DND-41 (cell line): ENCODE data around the gene TIRAP.
A peak's percentile ranks its signal among the peaks of the same experiment; 100 is the strongest.

Experiments used
- ATAC-seq: fragments of 200-7000 bp; cut with Tn5 transposase; 3 replicates; pipeline ENCODE4 v1.9.1; 2021; ENCODE audit warnings: low read depth; ENCODE audit not compliant: insufficient read depth
- DNase-seq: peaks from one replicate; pipeline ENCODE4 v3.0.0-alpha.2; 2020
- H2AFZ ChIP-seq: 2 replicates; pipeline ENCODE4 v1.6.0; 2012; ENCODE audit warnings: low read depth, low read length
- H3K27ac ChIP-seq: 2 replicates; pipeline ENCODE4 v1.5.1; 2012; ENCODE audit warnings: low read length, inconsistent platforms
- H3K27me3 ChIP-seq: fragments of 200-600 bp; sonication (generic); 2 replicates; pipeline ENCODE4 v1.6.0; 2012; ENCODE audit warnings: low read length, mild to moderate bottlenecking, inconsistent platforms; ENCODE audit not compliant: insufficient read depth, poor library complexity
- H3K36me3 ChIP-seq: 2 replicates; pipeline ENCODE4 v1.5.1; 2012; ENCODE audit warnings: low read length, inconsistent platforms; ENCODE audit not compliant: insufficient read depth
- H3K4me1 ChIP-seq: 2 replicates; pipeline ENCODE4 v1.5.1; 2012; ENCODE audit warnings: mild to moderate bottlenecking, low read length; ENCODE audit not compliant: insufficient read depth
- H3K4me2 ChIP-seq: 2 replicates; pipeline ENCODE4 v1.6.0; 2012; ENCODE audit warnings: mild to moderate bottlenecking, moderate library complexity, low read length, inconsistent platforms; ENCODE audit not compliant: insufficient read depth
- H3K4me3 ChIP-seq, 2 experiments: fragments of 200-600 bp in 1 of 2; shearing (Covaris generic) in 1 of 2; 2 replicates each; pipeline ENCODE4 v1.5.1; 2012 to 2016; ENCODE audit warnings: inconsistent platforms in 2 of 2, low read length in 2 of 2, mild to moderate bottlenecking in 2 of 2, low read depth in 1 of 2, moderate library complexity in 1 of 2
- H3K79me2 ChIP-seq: 2 replicates; pipeline ENCODE4 v1.6.0; 2012; ENCODE audit warnings: low read length, inconsistent platforms; ENCODE audit not compliant: insufficient read depth
- H3K9ac ChIP-seq: 2 replicates; pipeline ENCODE4 v1.6.0; 2012; ENCODE audit warnings: low read depth, mild to moderate bottlenecking, inconsistent platforms, low read length, moderate library complexity
- H3K9me3 ChIP-seq: 2 replicates; pipeline ENCODE4 v1.5.1; 2012; ENCODE audit warnings: low read length, moderate library complexity, mild to moderate bottlenecking, inconsistent platforms; ENCODE audit not compliant: insufficient read depth, severe bottlenecking
- H4K20me1 ChIP-seq: 2 replicates; pipeline ENCODE4 v1.6.0; 2012; ENCODE audit warnings: low read length; ENCODE audit not compliant: insufficient read depth
- EZH2 ChIP-seq: IDR thresholded peaks from 3 replicates; pipeline ENCODE4 v1.6.1; 2012; ENCODE audit warnings: borderline replicate concordance, low read depth, mild to moderate bottlenecking, moderate library complexity, low read length, inconsistent platforms; ENCODE audit not compliant: severe bottlenecking
- TF ChIP-seq, protein P1 (sequence below): IDR thresholded peaks from 2 replicates; pipeline ENCODE4 v1.5.1; 2012; ENCODE audit warnings: borderline replicate concordance, low read length, moderate library complexity, mild to moderate bottlenecking; ENCODE audit not compliant: poor library complexity, severe bottlenecking; ENCODE audit errors: extremely low read depth

The TIRAP gene

DNA sequence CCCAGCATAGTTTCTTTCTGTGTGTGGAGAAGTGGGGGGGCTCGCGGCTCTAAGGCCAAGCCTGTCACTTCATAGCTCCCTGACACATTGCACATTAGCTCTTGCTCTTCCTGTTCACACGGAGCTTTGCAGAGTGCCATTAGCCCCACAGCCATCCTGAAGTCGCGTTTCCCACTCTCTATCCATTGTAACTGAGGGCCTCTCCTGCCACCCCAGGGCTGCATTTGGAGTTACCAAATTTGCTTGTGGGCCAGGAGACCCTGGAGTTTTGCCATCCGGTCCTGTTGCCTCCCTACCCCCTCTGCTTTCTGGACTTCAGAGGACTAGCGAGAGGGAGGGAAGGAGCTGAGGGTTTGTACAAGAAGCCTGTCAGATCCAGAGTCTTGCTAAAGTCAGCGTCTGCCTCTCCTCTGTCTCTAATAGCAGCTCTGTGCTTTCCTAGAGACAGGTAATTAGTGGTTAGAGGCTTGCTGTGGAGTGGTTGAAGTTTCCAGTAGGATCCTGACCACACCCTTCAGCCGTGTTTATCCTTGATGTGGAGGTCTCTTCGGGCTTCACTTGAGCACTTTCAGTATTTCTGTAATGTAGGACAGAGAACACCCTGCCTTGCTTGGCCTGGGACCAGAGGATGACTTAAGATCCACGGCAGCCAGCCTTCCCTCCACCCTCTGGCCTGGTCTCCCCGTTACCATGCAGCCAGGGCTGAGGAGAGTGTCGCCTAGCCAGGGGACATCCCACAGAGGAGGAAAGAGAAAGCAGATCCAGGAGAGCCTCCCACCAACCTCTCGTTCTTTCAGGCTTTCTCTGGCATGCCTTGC lies 35.1 kb downstream of the TIRAP start:
- Histone ChIP-seq H3K4me2 (peak overlapping the region; percentile 85), H3K9ac (peak overlapping the region; percentile 67), H3K4me3 (peak overlapping the region in 1 of 2 experiments; percentile 51; a peak in 2 of 4 replicates), H2AFZ (peak overlapping the region; percentile 72), H3K27me3 (no peaks in the 10 kb centered on the region), H3K27ac (peak overlapping the region; percentile 95), H3K4me1 (peaks cover 44% of the 10 kb centered on the region), H3K9me3 (no peaks in the 10 kb centered on the region), H3K79me2 (peaks cover 21% of the 10 kb centered on the region), H3K36me3 (peaks cover 3% of the 10 kb centered on the region; the same call in 1 of the 2 replicates), H4K20me1 (no peaks in the 10 kb centered on the region)
- peak; percentile 86 for DNase-seq
- ATAC-seq, result peak; percentile 64
- TF ChIP-seq, protein P1, sequence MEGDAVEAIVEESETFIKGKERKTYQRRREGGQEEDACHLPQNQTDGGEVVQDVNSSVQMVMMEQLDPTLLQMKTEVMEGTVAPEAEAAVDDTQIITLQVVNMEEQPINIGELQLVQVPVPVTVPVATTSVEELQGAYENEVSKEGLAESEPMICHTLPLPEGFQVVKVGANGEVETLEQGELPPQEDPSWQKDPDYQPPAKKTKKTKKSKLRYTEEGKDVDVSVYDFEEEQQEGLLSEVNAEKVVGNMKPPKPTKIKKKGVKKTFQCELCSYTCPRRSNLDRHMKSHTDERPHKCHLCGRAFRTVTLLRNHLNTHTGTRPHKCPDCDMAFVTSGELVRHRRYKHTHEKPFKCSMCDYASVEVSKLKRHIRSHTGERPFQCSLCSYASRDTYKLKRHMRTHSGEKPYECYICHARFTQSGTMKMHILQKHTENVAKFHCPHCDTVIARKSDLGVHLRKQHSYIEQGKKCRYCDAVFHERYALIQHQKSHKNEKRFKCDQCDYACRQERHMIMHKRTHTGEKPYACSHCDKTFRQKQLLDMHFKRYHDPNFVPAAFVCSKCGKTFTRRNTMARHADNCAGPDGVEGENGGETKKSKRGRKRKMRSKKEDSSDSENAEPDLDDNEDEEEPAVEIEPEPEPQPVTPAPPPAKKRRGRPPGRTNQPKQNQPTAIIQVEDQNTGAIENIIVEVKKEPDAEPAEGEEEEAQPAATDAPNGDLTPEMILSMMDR, result no peak
- TF ChIP-seq EZH2, result no peak

DNA sequence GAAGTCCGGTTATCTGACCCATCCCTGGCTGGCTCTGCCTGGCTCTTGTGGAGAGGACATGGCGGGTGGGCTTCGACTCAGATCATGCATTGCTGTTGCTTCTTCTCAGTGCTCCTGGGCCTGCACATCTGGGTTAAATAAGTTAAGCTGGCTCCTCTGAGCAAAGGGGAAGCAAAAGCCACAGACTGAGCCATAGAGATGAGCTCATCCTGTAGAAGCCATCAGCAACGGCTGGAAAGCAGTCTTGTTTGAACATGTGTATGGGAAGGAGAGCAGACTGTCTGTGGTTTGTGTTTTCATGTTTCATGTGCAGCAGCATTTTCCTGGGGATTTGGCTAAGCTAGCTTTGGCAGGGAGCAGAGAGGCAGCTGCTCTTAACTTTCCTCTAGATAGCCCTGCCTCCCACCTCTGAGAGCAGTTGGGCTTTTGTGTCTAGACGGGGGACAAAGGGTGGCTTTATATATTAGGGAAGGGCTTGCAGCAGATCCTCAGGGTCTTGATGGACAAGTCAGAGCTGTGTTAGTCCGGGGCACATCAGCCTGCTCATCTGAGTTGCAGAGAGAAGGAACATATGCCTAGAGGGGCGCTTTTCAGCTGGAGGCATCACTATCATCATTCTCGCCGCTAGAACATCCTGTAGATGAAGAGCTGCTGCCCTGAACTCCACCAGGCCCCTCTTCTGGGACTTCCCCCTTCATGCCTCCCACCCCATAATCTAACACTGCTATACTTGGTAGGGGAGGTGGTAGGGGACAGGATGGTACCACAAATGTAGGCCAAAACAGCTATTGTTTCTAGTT lies 35.9 kb downstream of the TIRAP start:
- H4K20me1 ChIP-seq, result no peaks in the 10 kb centered on the region
- peak overlapping the region; percentile 85 for H3K4me2 ChIP-seq
- peak overlapping the region; percentile 72 for H2AFZ ChIP-seq
- H3K9ac ChIP-seq, result peak overlapping the region; percentile 67
- peak overlapping the region in 1 of 2 experiments; percentile 51; a peak in 2 of 4 replicates for H3K4me3 ChIP-seq
- peaks cover 44% of the 10 kb centered on the region for H3K4me1 ChIP-seq
- peak overlapping the region; percentile 95 for H3K27ac ChIP-seq
- TF ChIP-seq, protein P1, result peak; percentile 27
- no peak for TF ChIP-seq EZH2
- DNase-seq, result peak; percentile 89
- H3K27me3 ChIP-seq, result no peaks in the 10 kb centered on the region
- H3K9me3 ChIP-seq, result no peaks in the 10 kb centered on the region
- H3K36me3 ChIP-seq, result peaks cover 3% of the 10 kb centered on the region; the same call in 1 of the 2 replicates
- ATAC-seq, result peak; percentile 87
- H3K79me2 ChIP-seq, result peaks cover 21% of the 10 kb centered on the region

DNA sequence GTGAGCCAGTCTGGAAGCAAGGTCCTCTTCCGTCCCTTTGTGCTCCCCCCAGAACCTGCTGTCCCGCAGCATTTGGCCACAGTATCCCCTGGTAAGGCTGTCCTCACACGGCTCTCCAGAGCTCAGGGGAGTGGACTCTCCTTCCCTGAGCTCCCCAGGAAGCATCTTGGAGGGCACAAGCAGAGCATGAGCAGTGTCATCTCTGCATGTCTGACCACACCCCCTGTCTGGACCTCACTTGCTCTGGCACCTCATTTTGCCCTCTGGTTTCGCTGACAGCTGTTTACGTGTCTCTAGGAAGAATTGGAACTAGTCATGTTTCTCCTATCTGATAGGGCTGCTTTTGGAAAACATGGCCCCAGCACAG lies 36.5 kb downstream of the TIRAP start:
- H3K36me3 ChIP-seq, result no peaks in the 10 kb centered on the region
- no peaks in the 10 kb centered on the region for H3K9me3 ChIP-seq
- H3K9ac ChIP-seq, result peak overlapping the region; percentile 67
- no peak for DNase-seq
- H3K4me1 ChIP-seq, result peaks cover 44% of the 10 kb centered on the region
- peak overlapping the region; percentile 85 for H3K4me2 ChIP-seq
- ATAC-seq, result no peak
- TF ChIP-seq EZH2, result no peak
- TF ChIP-seq, protein P1, result no peak
- H2AFZ ChIP-seq, result peak overlapping the region; percentile 72
- no peaks in the 10 kb centered on the region for H3K27me3 ChIP-seq
- H3K4me3 ChIP-seq, result peak overlapping the region in 1 of 2 experiments; percentile 51; a peak in 2 of 4 replicates
- H3K79me2 ChIP-seq, result peaks cover 21% of the 10 kb centered on the region
- peak overlapping the region; percentile 95 for H3K27ac ChIP-seq
- H4K20me1 ChIP-seq, result no peaks in the 10 kb centered on the region
